BLaER1 (cell line): ENCODE data around the gene SLC35F3.

Experiments
- H3K27ac ChIP-seq: shearing (Covaris generic); formaldehyde crosslinking; 2 replicates; pipeline ENCODE4 v1.8.1; 2022
- H3K27me3 ChIP-seq: shearing (Covaris generic); formaldehyde crosslinking; 2 replicates; pipeline ENCODE4 v1.8.1; 2022
- H3K36me3 ChIP-seq: shearing (Covaris generic); formaldehyde crosslinking; 2 replicates; pipeline ENCODE4 v1.8.1; 2022
- H3K4me1 ChIP-seq: shearing (Covaris generic); formaldehyde crosslinking; 2 replicates; pipeline ENCODE4 v1.8.1; 2022
- H3K4me2 ChIP-seq: shearing (Covaris generic); formaldehyde crosslinking; 2 replicates; pipeline ENCODE4 v1.8.1; 2022
- H3K4me3 ChIP-seq: shearing (Covaris generic); formaldehyde crosslinking; 2 replicates; pipeline ENCODE4 v1.8.1; 2022
- H3K9ac ChIP-seq: shearing (Covaris generic); formaldehyde crosslinking; 2 replicates; pipeline ENCODE4 v1.8.1; 2022
- H3K9me3 ChIP-seq: shearing (Covaris generic); formaldehyde crosslinking; 2 replicates; pipeline ENCODE4 v1.8.1; 2022
- H4K20me1 ChIP-seq: shearing (Covaris generic); formaldehyde crosslinking; 2 replicates; pipeline ENCODE4 v1.8.1; 2022
- Cebpa-rat ChIP-seq: shearing (Covaris generic); IDR thresholded peaks from 2 replicates; pipeline ENCODE4 v1.8.1; 2022

Gene SLC35F3

DNA sequence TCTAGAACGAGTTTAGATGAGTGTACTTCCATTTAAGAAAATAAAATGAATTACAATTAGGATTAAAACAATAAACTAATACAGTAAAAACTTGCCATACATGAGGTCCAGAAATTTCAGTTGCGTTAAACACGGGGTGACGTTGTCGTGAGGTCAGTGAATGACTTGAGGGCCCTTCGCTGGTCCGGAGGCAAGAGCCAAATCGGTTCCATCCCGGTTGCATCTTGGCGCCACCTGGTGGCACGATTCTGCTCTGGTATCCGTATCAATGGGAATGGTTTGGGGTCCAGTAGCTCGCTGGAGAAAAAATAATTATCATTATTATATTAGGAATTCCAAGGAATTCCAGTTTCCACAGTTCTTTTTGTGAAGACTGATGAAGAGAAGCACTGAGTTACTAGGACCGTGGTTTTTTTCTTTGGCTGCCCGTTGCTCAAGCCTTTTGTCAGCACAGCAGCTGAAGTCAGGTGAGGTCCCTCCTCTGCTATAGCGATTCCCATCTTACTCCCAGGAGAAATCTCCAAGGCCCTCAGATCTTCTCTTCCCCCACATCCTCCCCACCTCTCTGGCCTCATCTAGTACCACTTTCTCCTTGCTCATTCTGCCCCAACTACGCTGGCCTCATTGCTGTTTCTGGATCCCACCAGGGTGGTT, 161.4 kb downstream of the SLC35F3 start:
- Histone ChIP-seq H3K9ac (no peak overlapping the region), H3K9me3 (no peaks in the 10 kb centered on the region; the same call in 1 of the 2 replicates), H3K36me3 (no peaks in the 10 kb centered on the region), H3K4me3 (no peak overlapping the region), H3K4me2 (no peak overlapping the region), H3K27me3 (no peaks in the 10 kb centered on the region), H4K20me1 (no peaks in the 10 kb centered on the region), H3K4me1 (no peaks in the 10 kb centered on the region), H3K27ac (no peak overlapping the region)
- TF ChIP-seq Cebpa-rat, result no peak

DNA sequence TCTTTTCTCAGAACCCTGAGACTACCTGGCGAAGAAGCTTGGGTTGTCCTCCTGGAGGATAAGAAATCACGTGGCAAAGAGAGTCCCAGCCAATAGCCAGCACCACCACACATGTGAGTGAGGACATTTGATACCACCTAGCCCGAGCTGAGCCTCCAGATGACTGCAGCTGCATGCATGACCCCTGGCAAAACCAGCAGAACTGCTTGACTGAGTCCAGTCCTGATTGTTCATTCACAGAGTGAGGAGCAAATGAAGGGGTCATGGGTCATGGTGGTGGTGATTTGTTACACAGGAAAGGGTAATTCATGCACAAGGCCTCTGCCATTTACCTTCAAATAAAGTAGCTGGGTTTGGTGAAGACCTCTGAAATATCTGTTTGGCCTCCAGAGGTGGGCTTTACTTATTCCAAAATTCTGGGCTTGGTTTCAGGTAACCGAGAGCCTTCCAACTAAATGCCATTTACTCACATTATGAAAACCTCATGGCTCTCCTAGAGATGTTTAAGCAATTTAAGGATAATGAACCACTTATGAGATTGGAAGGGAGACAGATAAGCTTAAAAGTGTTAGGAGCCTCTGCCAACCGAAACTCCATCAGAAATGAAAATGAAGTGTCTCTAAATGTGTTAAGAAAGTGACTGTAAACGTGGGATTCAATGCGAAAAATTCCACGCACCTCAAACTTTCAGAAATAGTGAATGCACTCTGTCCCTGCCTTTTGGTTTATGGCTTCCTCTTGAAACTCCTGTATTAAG, 163.3 kb downstream of the SLC35F3 start:
- no peaks in the 10 kb centered on the region for H3K36me3 ChIP-seq
- H3K9ac ChIP-seq, result no peak overlapping the region
- no peak overlapping the region for H3K4me2 ChIP-seq
- no peak overlapping the region for H3K27ac ChIP-seq
- no peaks in the 10 kb centered on the region for H3K4me1 ChIP-seq
- TF ChIP-seq Cebpa-rat, result no peak
- H3K4me3 ChIP-seq, result no peak overlapping the region
- no peaks in the 10 kb centered on the region for H3K9me3 ChIP-seq
- no peaks in the 10 kb centered on the region for H4K20me1 ChIP-seq
- no peaks in the 10 kb centered on the region for H3K27me3 ChIP-seq

DNA sequence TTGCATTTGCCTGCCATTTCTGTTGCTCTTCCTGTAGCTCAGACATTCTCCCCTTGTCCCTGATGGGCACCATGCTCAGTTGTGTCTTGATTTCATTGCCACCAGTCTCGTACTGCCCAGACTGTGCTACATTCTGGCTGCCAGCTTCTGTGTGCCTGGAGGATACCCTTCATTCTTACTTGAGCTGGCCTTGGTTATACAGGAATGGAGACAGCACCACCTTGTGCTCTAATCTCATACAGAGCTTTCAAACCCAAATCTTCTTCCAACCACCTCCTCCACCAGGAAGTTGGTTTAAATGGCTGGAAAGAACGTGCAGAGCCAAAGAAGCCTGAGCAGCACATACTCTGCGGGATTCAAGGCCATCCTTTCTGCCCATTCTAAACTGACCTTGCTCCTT, 165.3 kb downstream of the SLC35F3 start:
- Histone ChIP-seq H3K4me2 (no peak overlapping the region), H3K4me1 (no peaks in the 10 kb centered on the region)
- TF ChIP-seq Cebpa-rat, result no peak

DNA sequence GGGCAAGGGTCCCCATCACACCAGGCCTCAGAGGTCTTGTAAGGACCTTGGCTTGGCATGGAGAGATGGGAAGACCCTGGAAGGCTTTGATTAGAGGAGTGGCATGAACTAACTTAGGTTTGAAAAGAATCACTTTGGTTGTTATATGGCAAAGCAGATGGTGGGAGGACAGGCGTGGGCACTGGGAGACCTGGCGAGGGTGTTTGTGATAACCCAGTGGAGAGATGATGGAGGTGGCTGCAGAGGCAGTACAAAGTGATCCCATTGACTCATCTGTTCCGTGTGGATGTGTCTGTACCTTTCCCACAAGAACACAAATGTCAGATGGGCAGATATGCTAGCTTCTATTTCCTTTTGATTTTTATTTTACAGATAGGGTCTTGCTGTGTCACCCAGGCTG, 168.3 kb downstream of the SLC35F3 start:
- Histone ChIP-seq H3K4me3 (no peak overlapping the region), H3K36me3 (no peaks in the 10 kb centered on the region), H3K27ac (no peak overlapping the region), H3K9ac (no peak overlapping the region), H4K20me1 (no peaks in the 10 kb centered on the region), H3K4me1 (no peaks in the 10 kb centered on the region), H3K9me3 (no peaks in the 10 kb centered on the region), H3K4me2 (no peak overlapping the region), H3K27me3 (no peaks in the 10 kb centered on the region)
- TF ChIP-seq Cebpa-rat, result no peak

More for the DNA sequence above, 165.3 kb downstream of the SLC35F3 start:
- no peaks in the 10 kb centered on the region for H3K9me3 ChIP-seq
- no peaks in the 10 kb centered on the region for H4K20me1 ChIP-seq
- H3K27ac ChIP-seq, result no peak overlapping the region
- H3K36me3 ChIP-seq, result no peaks in the 10 kb centered on the region
- H3K4me3 ChIP-seq, result no peak overlapping the region
- no peaks in the 10 kb centered on the region for H3K27me3 ChIP-seq
- no peak overlapping the region for H3K9ac ChIP-seq

DNA sequence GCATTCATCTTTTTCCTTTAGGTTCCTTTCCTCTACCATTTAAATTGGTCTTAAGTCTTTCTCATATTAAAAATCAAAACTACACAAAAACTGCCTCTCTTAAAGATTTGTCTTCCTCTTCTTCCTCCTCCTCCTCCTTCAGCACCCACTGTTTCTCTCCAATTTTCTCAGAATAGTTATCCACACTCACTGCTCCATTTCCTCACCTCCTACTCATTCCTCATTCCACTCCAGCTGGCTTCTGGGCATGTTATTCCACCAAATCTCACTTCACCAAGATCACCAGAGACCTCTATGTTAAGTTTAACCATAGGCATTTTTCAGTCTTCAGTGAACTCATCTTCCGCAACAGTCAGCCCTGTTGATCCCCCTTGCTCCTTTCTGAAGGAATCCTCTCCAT, 173.7 kb downstream of the SLC35F3 start:
- no peak overlapping the region for H3K4me2 ChIP-seq
- no peak for TF ChIP-seq Cebpa-rat
- no peaks in the 10 kb centered on the region for H3K36me3 ChIP-seq
- H4K20me1 ChIP-seq, result no peaks in the 10 kb centered on the region
- no peaks in the 10 kb centered on the region for H3K4me1 ChIP-seq
- no peaks in the 10 kb centered on the region for H3K9me3 ChIP-seq
- H3K4me3 ChIP-seq, result no peak overlapping the region
- no peak overlapping the region for H3K27ac ChIP-seq
- H3K27me3 ChIP-seq, result no peaks in the 10 kb centered on the region
- H3K9ac ChIP-seq, result no peak overlapping the region

DNA sequence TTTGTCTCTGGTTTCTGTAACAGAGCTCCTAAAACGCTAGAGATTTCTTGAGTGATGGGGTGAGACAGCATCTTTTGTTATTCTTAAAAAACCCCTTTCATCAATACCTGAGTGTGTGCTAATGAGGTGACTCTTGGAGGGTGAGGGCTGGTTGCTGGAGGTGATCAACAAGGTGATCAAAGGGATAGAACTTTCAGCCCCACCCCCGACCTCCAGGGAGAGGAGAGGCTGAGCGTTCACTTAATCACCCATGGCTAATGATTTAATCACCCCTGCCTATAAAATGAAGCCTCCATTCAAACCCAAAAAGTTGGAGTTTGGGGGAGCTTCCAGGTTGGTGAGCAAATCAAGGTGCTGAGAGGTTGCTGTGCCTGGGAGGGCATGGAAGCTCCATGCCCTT, 175.4 kb downstream of the SLC35F3 start:
- no peak for TF ChIP-seq Cebpa-rat

DNA sequence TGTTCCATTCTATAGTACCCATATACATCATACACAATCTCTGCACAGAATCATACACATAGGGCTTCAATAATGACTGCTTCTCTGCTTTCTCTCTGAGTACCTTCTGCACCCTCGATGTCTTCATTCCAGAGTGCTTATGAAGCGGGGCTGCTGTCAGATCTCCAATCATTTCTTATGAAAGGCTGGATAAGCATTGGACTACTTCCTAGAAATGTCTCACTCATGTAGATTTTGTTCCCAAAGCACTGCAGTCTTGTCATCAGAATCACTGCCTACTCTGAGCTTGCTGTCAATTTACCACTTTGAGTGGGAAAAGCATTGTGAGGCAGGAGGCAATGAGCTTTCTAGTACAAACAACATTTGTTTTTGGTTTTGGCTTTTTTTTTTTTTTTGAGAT, 179.0 kb downstream of the SLC35F3 start:
- H3K27me3 ChIP-seq, result no peaks in the 10 kb centered on the region
- TF ChIP-seq Cebpa-rat, result no peak

More for the DNA sequence above, 175.4 kb downstream of the SLC35F3 start:
- Histone ChIP-seq H3K9me3 (no peaks in the 10 kb centered on the region), H3K27ac (no peak overlapping the region), H3K4me2 (no peak overlapping the region), H3K27me3 (no peaks in the 10 kb centered on the region), H4K20me1 (no peaks in the 10 kb centered on the region), H3K4me1 (no peaks in the 10 kb centered on the region), H3K36me3 (no peaks in the 10 kb centered on the region), H3K4me3 (no peak overlapping the region), H3K9ac (no peak overlapping the region)

DNA sequence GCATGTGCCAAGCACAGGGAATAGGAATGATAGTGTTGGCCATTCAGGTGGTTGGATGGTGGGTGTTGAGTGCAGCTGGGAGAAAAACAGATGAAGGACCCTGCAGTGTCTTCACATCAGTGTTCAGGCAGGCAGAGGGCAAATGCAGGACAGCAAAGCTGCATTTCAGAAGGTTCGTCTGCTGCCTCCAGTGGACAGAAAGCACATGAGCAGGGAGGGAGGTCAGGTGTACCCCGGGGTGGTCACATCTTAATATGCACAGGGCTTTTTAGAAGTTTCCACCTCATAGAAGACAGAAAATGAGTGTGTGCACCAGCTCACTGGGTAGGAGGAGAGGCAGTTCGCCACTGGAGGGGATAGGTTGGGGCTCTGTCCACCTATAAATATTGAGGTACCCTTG, 184.9 kb downstream of the SLC35F3 start:
- Histone ChIP-seq H3K4me3 (no peak overlapping the region), H3K27me3 (no peaks in the 10 kb centered on the region), H4K20me1 (no peaks in the 10 kb centered on the region), H3K27ac (no peak overlapping the region), H3K4me2 (no peak overlapping the region), H3K4me1 (no peaks in the 10 kb centered on the region), H3K9me3 (no peaks in the 10 kb centered on the region), H3K36me3 (no peaks in the 10 kb centered on the region), H3K9ac (no peak overlapping the region)
- TF ChIP-seq Cebpa-rat, result no peak

More for the DNA sequence above, 179.0 kb downstream of the SLC35F3 start:
- no peaks in the 10 kb centered on the region for H3K4me1 ChIP-seq
- no peaks in the 10 kb centered on the region for H4K20me1 ChIP-seq
- no peak overlapping the region for H3K27ac ChIP-seq
- no peak overlapping the region for H3K9ac ChIP-seq
- H3K4me2 ChIP-seq, result no peak overlapping the region
- no peaks in the 10 kb centered on the region for H3K9me3 ChIP-seq
- H3K4me3 ChIP-seq, result no peak overlapping the region
- H3K36me3 ChIP-seq, result no peaks in the 10 kb centered on the region

DNA sequence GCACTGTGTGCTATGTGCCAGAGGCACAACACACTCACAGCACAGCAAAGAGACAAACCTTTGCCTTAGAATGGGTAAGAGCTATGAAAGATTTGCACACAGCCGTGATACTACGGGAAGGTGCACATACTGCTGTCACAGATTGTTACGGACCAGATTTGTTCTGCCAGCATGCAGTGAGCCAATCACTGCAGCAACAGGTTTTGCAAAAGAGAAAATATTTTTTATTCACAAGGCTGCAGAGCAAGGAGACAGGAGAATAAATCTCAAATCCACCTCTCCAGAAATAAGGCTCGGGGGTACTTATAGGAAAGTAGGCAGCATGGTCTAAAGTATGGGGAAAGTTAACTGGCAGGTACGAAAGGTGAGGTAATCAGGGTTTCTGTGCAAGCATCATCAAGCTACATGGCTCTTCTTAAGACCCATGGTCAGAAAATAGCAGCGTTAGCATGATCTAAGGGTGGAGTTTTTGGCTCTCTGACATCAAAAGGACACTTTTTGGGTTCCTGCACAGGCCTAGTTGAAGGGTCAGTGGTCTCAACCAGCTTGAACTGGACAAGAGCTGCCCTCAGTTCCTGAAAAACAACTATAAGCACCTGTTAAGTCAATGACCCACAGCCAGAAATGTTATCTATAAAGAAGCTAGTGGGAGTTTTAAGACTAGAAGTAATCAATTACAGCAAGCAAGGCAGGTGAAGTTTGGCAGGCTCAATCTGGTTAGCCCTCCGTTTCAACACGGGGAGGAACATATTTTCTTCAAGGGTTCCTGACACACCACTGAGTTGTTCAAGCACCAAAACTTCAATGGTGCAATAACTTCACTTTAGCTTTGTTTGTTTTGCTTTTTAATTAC, 186.0 kb downstream of the SLC35F3 start:
- Histone ChIP-seq H4K20me1 (no peaks in the 10 kb centered on the region), H3K36me3 (no peaks in the 10 kb centered on the region), H3K27ac (no peak overlapping the region), H3K9ac (no peak overlapping the region), H3K4me3 (no peak overlapping the region), H3K27me3 (no peaks in the 10 kb centered on the region), H3K4me1 (no peaks in the 10 kb centered on the region), H3K9me3 (no peaks in the 10 kb centered on the region), H3K4me2 (no peak overlapping the region)
- no peak for TF ChIP-seq Cebpa-rat

DNA sequence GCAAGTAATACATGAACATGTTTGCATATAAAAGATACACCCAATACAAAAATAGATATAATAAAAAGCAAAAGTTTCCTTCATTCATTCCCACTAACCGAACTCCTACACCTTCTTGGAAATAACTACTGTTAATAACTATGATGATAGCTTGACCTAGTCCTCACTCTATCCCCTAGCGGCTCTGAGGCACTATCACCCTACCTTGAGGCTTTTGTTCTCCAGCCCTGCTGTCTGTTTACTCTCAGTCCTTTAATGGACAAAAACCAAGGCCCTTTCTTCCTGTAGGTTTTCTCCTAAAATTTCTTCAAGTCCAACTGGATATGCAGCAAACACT, 186.6 kb downstream of the SLC35F3 start:
- no peaks in the 10 kb centered on the region for H3K4me1 ChIP-seq
- no peaks in the 10 kb centered on the region for H3K27me3 ChIP-seq
- no peaks in the 10 kb centered on the region for H3K9me3 ChIP-seq
- H3K36me3 ChIP-seq, result no peaks in the 10 kb centered on the region
- H3K4me3 ChIP-seq, result no peak overlapping the region
- no peak overlapping the region for H3K27ac ChIP-seq
- H3K9ac ChIP-seq, result no peak overlapping the region
- no peak overlapping the region for H3K4me2 ChIP-seq
- H4K20me1 ChIP-seq, result no peaks in the 10 kb centered on the region
- TF ChIP-seq Cebpa-rat, result no peak
